HG03039 (cell line): ENCODE data around the gene CAMK1G.

Experiments used
- ATAC-seq: cut with Tn5 transposase; IDR thresholded peaks from one replicate; pipeline ENCODE4 v1.9.1; 2021; ENCODE audit warnings: mild to moderate bottlenecking, moderate library complexity; ENCODE audit not compliant: unreplicated experiment

The CAMK1G gene

DNA sequence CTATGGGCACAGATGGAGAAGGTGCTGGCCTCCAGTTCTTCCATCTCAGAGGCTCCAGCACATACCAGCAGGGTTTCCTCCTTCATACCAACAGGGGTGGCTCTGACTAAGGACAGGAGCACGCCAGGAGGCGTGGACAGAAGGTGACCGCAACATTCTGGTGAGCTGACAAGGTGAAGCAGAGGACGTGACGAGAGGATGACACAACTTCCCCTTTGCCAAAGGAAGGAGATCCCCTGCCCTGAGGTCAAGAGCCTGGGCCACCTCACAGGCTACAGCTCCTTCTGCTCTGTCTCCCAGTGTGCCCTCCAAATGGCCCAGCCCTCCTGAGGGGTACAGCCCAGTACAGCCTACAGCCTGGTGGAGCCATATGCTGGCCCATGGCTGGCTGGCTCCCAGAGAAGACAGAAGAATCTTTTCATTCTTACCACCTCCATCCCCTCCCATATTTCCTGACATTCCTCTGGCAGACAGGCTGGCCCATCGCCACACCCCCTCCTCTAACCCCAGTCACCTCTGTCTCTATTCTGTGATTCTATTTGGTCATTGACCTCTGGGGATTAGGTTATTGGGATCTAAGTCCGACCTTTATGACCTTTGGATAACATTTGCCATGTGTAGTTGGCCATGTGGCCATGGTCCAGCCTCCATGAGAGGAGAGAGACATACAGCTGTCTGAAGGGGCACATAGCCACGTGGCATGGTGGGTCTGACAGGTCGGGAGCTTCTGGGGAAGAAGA is 73.8 kb downstream of the CAMK1G start:
- ATAC-seq = no peak

DNA sequence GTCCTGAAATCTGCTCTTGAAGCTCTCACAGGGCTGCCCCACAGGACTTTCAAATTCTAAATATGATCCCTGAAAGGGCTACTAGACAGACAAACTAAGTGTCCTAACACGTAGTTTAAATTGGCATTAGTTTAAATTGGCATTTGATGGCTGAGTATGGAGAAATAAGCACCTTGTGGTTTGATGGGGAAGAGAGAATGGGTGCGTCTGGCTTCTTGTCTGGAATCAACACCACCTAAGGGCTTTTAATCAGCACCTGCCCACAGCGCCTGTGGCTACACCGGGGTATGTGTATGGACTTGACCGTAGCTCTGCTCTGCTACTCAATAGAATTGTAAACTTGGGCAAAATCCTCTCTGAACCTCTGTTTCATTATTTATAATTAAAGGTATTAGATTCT is 74.4 kb downstream of the CAMK1G start:
- no peak for ATAC-seq

- no peak for ATAC-seq
Observed at GRCh38 chr1:209659909-209660308, 76.4 kb downstream of the CAMK1G start.

GRCh38 chr1:209661071-209661470 is 77.6 kb downstream of the CAMK1G start:
- ATAC-seq = no peak

- no peak for ATAC-seq
Observed at GRCh38 chr1:209662879-209663327, 79.4 kb downstream of the CAMK1G start.
